ENCODE data around the gene RASL11B.

DNA sequence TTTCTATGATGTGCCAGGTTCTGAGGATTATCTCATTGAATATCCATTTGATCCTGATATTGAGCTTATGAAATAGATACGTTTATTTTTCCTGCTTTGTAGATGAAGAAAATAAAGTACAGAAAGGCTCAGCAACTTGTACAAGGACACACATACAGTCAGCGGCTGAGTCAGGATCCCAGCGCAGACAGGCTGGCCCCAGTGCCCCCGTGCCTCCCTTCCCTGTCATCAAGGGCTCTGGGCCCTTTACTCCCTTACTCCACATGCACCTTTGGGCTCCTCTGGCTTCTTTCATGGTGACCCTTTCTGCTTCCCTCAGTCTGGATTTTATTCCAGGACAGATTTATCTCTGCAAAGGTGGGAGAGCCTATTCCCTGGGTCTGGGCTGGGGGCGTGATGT, 12.8 kb downstream of the RASL11B start:
- TF ChIP-seq, protein P1, sequence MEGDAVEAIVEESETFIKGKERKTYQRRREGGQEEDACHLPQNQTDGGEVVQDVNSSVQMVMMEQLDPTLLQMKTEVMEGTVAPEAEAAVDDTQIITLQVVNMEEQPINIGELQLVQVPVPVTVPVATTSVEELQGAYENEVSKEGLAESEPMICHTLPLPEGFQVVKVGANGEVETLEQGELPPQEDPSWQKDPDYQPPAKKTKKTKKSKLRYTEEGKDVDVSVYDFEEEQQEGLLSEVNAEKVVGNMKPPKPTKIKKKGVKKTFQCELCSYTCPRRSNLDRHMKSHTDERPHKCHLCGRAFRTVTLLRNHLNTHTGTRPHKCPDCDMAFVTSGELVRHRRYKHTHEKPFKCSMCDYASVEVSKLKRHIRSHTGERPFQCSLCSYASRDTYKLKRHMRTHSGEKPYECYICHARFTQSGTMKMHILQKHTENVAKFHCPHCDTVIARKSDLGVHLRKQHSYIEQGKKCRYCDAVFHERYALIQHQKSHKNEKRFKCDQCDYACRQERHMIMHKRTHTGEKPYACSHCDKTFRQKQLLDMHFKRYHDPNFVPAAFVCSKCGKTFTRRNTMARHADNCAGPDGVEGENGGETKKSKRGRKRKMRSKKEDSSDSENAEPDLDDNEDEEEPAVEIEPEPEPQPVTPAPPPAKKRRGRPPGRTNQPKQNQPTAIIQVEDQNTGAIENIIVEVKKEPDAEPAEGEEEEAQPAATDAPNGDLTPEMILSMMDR (IDR thresholded peaks at IDR 0.05): no peak
- TF ChIP-seq POLR2A (IDR thresholded peaks at IDR 0.05): no peak
